Activated CD4-positive, alpha-beta T cell treated with anti-CD3 and anti-CD28 coated beads, Interleukin-2, amount 50 U/mL, for 24 hours (primary cell): ENCODE results near the gene ASIC4.
A peak's percentile ranks its signal among the peaks of the same experiment; 100 is the strongest.

ENCODE experiments used
- DNase-seq, 2 donors: peaks; one replicate each; pipeline ENCODE4 v3.0.0-alpha.2; 2020; ENCODE audit warnings: low read depth in 1 of 2, low spot score in 1 of 2

The ASIC4 gene

GRCh38 chr2:219480004-219480403 lies 34.3 kb upstream of the ASIC4 start:
- DNase-seq, result no peak

- DNase-seq, result no peak
These were observed 31.4 kb upstream of the ASIC4 start for GRCh38 chr2:219482674-219483405.

- no peak for DNase-seq
These were observed 30.6 kb upstream of the ASIC4 start for GRCh38 chr2:219483451-219484342.

DNA sequence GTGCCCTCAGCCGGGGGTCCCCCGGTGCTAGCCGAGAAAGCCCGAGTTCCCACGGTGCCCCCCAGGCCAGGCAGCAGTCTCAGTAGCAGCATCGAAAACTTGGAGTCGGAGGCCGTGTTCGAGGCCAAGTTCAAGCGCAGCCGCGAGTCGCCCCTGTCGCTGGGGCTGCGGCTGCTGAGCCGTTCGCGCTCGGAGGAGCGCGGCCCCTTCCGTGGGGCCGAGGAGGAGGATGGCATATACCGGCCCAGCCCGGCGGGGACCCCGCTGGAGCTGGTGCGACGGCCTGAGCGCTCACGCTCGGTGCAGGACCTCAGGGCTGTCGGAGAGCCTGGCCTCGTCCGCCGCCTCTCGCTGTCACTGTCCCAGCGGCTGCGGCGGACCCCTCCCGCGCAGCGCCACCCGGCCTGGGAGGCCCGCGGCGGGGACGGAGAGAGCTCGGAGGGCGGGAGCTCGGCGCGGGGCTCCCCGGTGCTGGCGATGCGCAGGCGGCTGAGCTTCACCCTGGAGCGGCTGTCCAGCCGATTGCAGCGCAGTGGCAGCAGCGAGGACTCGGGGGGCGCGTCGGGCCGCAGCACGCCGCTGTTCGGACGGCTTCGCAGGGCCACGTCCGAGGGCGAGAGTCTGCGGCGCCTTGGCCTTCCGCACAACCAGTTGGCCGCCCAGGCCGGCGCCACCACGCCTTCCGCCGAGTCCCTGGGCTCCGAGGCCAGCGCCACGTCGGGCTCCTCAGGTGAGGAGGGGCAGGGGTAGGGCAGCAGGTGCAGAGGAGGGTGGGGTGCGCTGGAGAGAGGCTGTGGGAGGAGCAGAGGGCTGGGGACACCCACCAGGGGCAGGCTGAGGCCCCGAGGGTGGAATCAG lies 29.7 kb upstream of the ASIC4 start:
- DNase-seq, result no peak

DNA sequence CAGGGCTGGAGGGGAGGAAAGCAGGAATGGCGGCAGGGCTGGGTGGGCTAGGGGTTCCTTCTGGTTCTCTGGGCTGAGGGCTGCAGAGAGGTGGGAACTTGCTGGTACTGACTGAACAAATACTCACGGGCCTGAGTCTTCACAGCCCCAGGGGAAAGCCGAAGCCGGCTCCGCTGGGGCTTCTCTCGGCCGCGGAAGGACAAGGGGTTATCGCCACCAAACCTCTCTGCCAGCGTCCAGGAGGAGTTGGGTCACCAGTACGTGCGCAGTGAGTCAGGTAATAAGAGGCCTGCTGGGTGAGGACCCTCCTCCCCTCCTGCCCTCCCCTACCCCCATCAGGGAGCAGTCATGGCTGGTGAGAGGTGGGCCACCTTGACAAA lies 29.1 kb upstream of the ASIC4 start:
- DNase-seq, result no peak

GRCh38 chr2:219486380-219486959 lies 27.8 kb upstream of the ASIC4 start:
- DNase-seq, result no peak

- no peak for DNase-seq
These were observed 26.0 kb upstream of the ASIC4 start for GRCh38 chr2:219488149-219488843.

DNA sequence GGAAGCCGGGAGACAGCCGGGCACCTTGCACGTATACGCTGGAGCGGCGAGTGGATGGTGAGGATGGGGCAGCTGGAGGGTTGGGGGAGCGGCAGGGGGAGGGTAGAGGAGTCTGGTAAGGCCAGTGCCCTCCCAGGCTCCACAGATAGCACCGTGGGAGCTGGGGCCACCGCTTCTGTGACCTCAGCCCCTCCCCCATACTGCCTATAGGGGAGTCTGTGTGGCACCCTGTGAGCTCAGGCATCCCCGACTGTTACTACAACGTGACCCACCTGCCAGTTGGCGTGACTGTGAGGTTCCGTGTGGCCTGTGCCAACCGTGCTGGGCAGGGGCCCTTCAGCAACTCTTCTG lies 25.5 kb upstream of the ASIC4 start:
- no peak for DNase-seq

DNA sequence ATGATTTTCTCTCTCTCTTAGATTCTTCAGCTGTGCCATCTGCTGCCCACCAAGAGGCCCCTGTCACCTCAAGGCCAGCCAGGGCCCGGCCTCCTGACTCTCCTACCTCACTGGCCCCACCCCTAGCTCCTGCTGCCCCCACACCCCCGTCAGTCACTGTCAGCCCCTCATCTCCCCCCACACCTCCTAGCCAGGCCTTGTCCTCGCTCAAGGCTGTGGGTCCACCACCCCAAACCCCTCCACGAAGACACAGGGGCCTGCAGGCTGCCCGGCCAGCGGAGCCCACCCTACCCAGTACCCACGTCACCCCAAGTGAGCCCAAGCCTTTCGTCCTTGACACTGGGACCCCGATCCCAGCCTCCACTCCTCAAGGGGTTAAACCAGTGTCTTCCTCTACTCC lies 25.0 kb upstream of the ASIC4 start:
- no peak for DNase-seq

DNA sequence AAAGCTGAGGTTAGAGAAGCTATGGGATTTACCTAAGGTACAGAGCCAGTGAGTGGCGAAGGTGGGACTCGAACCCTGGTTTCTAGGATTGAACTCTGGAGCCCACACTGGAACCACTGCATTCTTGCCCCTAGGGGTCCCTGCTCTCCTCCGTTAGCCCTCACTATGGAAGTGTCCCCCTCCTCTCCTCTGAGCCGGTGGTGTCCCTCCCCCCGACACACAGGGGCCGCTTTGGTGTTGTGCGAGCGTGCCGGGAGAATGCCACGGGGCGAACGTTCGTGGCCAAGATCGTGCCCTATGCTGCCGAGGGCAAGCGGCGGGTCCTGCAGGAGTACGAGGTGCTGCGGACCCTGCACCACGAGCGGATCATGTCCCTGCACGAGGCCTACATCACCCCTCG lies 24.1 kb upstream of the ASIC4 start:
- no peak for DNase-seq

- no peak for DNase-seq
These were observed 23.6 kb upstream of the ASIC4 start for GRCh38 chr2:219490600-219491130.

DNA sequence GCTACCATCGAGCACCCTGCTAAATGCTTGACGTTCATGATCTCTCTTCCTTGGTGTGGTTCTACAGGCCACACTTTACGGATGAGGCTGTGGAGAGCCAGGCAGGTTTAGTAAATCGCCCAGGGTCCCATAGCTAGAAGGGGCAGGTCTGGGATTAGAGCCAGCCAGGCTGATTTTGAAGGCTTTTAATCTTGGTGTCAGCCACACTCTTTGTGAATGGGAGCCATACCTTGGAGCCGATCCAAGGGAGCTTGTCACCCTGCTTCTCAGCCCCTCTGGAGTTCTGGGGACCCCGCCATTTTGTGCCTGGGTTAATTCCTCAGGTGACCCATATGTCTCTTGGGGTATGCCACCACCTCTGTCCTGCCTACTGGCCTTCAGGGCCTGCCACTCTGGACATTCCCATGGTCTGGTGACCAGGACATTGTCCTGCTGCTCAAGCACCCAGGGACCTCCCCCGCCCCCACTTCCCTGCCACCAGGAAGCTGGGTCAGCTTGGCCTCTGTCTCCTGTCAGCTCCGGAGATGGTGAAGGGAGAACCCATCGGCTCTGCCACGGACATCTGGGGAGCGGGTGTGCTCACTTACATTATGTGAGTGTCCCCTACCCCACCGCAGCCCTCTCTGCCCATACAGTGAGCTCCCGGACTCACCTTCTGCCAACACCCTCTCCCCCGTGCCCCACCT lies 22.9 kb upstream of the ASIC4 start:
- DNase-seq, result no peak

GRCh38 chr2:219492575-219492974 lies 21.7 kb upstream of the ASIC4 start:
- no peak for DNase-seq

DNA sequence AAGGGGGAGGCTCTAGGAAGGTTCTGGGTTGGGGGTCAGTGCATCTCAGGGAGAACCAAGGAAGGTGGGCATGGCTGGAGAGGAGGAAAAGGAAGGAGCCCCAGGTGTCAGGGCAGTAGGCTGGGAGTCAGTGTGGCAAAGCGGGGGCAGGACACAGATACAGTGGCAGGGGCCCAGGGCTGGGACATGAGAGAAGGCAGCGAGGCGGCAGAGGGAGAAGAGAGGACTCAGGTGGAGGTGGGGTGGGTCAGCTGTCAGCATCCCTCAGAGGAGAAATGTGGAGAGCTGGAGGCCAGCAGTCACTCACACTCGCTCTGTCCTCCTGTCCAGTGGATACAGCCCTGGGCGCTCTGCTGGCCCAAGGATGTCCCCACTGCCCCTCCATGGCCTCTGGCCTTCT lies 21.2 kb upstream of the ASIC4 start:
- DNase-seq, result no peak

- DNase-seq, result no peak
These were observed 19.2 kb upstream of the ASIC4 start for GRCh38 chr2:219494952-219495530.

DNA sequence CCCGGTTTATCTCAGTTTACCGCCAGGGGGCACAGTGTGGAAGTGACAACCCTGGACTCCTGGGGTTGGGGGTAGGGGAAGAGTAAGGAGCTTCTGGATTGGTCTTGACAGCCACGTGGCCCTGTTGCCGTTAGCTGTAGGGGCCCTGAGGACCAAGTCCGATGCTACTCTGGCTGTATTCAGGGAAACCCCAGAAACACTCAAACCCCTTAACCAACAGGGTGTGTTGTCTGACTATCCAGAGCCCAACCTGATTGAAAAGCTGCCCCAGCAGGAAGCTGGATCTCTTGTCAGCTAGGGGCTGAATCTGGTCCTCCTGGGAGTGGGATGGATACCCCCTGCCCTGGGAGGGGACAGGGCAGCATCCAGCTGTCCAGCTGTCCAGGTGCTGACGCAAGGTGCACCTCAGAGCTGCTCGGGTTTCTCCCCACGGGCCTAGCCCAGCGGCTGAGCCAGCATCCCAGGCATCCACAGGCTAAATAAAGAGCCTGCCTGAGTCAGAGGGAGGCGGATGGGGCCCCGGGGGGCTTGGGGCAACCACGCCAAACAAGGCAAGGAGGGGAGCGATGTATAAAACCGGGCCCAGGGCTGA lies 18.7 kb upstream of the ASIC4 start:
- DNase-seq, result peak in 1 of 2 donors; percentile 41

DNA sequence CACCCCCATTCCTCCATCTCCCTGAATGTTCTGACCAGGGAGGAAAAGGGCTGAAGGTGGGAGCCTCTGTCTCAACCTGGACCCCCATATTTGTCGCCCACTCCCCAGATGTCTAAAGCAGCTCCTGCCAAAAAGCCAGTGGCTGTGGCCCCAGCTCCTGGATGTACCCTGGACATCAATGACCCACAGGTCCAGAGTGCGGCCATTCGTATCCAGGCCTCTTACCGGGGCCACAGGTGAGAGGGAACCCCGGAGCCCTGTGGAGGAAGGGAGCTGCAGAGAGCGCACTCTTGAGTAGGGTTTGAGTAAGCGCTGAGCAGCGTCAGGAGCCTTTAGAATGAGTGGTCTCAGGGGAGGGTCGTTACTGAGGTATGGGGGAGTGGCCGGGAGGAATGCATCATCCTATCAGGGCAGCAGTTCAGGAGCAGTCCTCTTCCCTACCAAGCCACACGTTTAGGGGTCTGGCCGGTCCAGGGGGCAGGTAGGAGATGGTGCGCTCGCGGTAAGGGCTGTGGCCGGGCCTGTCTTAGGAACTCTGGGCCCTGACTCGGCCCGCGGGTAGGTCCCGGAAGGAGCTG lies 17.9 kb upstream of the ASIC4 start:
- DNase-seq, result no peak

DNA sequence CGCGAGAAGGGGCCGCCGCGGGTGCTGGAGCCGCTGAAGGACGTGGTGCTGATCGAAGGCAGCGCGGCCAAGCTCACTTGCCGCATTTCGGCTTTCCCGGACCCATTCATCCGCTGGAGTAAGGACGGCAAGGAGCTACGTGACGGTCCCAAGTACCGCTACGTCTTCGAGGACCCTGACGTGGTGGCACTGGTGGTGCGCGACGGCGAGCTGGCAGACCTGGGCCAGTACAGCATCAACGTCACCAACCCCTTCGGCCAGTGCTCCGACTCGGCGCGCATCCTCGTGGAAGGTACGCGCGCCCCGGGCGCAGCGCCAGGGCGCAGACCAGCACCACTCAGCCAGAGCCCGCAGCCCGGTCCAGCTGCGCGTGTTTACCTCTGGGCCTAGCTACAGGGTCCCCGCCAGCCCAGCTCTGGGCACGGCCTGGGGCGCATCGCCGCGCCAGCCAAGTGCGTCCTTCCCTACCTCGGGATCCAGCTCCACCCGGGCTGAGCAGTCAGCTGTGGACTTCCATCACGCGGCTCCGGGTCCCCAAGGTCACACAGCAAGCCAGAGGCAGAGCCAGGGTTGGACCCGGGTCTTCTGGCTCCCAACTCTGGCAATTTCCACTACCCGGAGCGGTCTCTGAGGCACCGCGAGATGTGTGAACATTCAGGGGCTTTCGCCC lies 17.3 kb upstream of the ASIC4 start:
- DNase-seq, result no peak
